Measurements from ENCODE around the gene ENKUR.

ENKUR gene, protein sequence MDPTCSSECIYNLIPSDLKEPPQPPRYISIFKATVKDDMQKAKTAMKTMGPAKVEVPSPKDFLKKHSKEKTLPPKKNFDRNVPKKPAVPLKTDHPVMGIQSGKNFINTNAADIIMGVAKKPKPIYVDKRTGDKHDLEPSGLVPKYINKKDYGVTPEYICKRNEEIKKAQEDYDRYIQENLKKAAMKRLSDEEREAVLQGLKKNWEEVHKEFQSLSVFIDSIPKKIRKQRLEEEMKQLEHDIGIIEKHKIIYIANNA

DNA sequence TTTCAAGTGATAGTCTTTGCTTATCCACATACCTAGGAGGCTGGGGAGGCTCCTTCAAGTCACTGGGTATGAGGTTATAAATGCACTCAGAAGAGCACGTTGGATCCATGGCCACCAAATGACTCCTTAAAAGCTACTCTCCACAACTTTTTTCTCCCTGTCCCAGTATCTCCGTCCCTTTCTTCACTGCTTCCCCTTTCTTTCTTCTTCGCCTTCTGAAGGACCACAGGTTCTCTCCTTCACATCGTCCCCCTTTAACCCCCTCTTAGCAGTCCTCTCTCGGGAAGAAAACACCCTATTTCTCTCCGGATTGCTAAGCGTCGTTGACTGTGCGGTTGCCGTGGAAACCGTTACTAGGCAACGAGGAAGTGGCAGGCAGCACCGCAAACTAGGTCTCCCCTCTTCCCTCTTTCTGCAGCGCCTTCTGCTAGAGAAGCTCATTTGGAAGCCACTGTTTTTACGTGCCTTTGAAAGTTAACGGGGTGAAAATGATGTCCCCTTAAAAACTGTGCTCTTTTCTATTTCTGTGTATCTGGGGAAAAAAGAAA lies at the start of gene ENKUR:
Gene ENKUR, minus strand, starts transcription at position 331 of the 548 bp plus-strand sequence. Its CDS starts 222 bp downstream, at position 109.
- DNase-seq: peak; percentile 91

DNA sequence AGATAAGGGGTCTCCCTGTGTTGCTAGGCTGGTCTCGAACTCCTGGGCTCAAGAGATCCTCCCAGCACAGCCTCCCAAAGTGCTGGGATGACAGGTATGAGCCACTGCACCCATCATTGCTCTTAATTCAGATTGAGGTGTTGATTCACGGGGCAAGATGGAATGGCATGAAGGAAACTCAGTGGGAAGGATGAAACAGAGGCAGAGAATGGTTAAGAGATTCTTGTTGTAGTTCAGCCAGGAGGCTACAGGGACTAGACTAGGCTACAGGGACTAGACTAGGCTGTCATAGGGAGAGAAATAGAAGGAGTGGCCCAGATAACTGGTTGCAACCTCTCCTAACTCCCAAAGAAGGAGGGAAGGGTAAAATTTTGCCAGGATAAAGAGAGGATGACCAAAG lies 48.4 kb upstream of the ENKUR start:
- no peak for DNase-seq

DNA sequence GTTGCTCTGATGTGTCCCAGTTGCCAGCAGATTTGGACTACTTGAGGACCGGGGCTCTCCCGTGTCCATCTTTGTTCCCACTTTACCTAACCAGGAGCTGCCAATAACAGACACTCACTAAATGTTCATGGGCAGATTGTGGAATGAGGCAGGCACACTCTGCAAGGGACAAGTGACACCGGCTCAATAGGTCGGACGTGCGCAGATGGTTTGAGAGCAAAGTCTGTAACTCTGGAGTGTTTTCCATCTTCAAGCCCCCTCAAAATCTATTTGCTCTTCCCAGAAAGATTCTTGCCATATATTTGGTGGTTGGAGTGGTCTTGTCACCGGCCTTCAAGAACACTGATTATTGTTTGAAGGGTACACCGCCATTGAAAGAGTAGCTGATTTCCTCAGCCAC lies 47.7 kb upstream of the ENKUR start:
- DNase-seq: no peak

DNA sequence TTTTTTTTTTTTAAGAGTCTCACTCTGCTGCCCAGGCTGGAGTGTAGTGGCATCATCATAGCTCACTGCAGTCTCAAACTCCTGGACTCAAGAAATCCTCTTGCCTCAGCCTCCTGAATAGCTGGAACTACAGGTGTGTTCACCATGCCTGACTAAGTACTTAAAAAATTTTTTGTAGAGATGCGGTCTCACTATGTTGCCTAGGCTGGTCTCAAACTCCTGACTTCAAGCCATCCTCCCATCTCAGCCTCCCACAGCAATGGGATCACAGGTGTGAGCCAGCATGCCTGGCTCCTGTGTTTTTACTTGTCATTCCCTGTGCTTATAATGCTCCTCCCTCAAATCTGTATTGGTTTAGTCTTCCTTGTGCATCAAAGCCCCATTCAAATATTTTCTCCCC lies 47.2 kb upstream of the ENKUR start:
- DNase-seq: no peak

- DNase-seq: no peak
Measured at GRCh38 chr10:25061711-25062449, 45.9 kb upstream of the ENKUR start.

- no peak for DNase-seq
Measured at GRCh38 chr10:25061125-25061524, 45.2 kb upstream of the ENKUR start.

GRCh38 chr10:25059990-25060389 lies 44.0 kb upstream of the ENKUR start:
- no peak for DNase-seq

DNA sequence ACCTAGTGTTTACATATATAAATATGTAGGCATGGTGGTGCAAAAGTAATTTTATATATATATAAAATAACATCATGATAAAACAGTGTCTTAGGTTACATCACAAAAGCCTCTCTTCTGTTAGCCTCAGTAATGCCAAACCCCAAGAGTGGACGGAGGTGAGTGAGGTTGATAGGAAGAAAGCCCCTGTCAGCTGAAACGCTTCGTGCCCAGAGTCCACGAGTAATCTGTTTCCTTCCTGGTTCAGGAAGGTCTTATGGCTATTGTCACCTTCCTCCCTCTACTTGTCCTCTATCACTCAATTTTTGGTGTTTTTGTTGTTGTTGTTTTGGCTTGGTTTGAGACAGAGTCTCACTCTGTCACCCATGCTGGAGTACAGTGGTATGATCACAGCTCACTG lies 41.9 kb upstream of the ENKUR start:
- no peak for DNase-seq

- DNase-seq: no peak
Measured at GRCh38 chr10:25056726-25057125, 40.8 kb upstream of the ENKUR start.

GRCh38 chr10:25052012-25052411 lies 36.1 kb upstream of the ENKUR start:
- no peak for DNase-seq

DNA sequence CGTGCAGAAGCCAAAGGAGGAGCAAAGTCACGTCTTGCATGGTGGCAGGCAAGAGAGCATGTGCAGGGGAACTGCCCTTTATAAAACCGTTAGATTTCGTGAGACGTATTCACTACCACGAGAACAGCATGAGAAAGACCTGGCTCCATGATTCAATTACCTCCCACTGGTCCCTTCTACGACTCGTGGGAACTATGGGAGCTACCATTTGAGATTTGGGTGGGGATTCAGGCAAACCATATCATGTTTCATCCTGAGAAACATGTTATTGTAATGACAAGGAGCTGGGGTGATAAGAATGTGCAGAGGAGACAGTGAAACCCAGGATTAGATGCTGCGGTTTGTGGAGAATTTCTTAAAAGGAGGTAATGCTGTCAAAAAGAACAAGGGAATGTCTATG lies 34.4 kb upstream of the ENKUR start:
- no peak for DNase-seq

DNA sequence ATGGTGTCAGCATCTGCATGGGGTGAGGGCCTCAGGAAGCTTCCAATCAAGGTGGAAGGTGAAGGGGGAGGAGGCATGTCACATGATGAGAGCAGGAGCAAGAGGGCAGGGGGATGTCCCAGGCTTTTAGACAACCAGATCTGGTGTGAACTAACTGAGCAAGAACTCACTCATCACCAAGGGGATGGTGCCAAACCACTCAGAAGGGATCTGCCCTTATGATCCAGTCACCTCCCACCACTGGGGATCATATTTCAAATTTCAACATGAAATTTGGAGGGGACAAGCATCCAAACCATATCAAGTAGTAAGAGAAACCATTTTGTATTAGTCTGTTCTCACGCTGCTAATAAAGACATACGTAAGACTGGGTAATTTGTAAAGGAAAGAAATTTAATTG lies 34.0 kb upstream of the ENKUR start:
- no peak for DNase-seq

DNA sequence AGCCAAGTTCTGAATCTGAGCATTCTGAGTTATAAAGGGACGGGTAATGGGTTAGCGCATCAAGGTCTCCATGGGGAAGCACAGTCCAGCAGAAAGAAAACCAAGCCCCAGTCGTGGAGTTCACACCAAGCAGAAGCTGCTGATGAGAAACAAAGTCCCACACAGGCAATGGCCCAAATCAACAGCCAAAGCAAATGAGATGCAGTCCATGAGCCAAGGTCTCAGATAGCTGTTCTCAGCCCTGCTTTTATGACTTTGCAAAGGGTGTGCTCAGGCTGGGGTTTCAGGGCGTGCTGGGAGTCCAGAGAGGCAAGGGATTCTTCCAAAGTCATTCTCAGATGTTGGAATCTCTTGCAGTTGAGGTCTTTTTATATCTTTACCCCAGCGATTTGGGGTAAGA lies 32.5 kb upstream of the ENKUR start:
- no peak for DNase-seq

- no peak for DNase-seq
Measured at GRCh38 chr10:25047591-25048301, 31.8 kb upstream of the ENKUR start.

DNA sequence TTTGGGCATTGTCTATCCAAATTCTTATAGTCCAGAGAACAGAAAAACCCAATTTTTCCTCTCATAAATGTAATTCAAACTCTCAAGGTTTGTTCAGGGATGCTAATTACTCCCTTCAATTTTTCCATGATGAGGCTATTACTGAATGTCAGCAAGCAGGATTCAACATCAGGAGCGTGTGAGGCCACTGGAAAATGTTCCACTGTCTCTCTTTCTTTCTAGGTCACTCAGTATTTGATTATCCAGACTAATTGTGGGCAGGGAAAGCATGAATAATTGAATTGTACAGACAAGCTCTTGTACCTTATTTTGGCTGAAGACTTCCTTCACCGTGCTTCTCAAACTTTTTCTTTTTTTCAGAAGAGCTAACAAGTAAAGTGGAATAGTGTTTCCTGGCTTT lies 31.1 kb upstream of the ENKUR start:
- no peak for DNase-seq

DNA sequence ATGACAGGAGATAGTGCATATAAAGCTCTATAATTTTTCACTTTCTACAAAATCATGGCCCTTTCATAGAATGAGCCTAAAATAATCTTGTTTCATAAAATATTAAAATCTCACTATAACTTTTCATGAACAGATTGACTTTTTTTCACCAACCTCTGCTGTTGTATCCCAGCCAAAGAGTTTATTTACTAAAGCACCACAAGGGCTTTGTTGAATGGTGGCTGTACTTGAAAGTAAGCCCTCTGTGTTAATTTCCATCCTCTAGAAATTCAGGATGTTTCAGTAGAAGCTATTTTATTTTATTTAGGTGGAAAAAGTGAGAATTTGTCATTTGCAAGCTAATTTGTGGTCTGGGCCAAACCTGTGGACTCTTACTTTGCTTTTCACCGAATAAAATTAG lies 30.7 kb upstream of the ENKUR start:
- no peak for DNase-seq

- no peak for DNase-seq
Measured at GRCh38 chr10:25039531-25039930, 23.6 kb upstream of the ENKUR start.

GRCh38 chr10:25038325-25038724 lies 22.4 kb upstream of the ENKUR start:
- DNase-seq: no peak

DNA sequence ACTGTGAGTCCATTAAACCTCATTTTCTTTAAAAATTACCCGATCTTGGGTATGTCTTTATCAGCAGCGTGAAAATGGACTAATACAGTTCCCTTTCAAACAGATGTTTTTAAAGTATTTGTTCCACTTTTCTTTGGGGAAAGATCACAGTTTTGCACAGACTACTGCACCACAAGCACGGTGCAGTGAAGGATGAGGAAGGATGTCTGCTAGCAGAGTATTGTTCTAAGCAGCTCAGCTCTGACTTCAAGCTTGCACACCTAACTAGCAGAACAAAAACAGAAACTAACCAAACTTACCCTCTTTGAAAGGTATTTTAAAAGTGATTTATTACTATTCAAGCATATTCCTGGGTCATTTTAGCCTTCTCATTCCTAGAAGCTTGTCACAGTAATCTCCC lies 20.4 kb upstream of the ENKUR start:
- no peak for DNase-seq

DNA sequence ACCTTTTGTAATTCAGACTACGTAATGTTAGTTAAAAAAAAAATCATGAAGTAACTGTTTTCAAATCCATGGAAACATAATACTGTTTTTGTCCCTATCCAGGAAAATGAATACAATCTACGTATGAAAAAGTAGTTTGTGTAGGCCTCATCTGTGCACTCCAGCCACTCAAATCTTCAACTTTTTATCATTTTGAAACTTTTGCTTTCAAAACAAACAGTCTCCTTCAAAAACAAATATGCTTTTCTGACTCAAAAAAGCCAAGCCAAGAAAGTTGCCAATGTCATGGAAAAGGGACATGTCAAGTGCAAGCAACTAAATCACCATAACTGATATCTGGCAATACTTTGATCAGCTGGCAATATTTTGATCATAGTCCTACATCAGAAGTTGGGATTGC lies 13.6 kb upstream of the ENKUR start:
- no peak for DNase-seq

- DNase-seq: no peak
Measured at GRCh38 chr10:25028711-25029110, 12.8 kb upstream of the ENKUR start.

- DNase-seq: no peak
Measured at GRCh38 chr10:25026463-25026862, 10.5 kb upstream of the ENKUR start.

DNA sequence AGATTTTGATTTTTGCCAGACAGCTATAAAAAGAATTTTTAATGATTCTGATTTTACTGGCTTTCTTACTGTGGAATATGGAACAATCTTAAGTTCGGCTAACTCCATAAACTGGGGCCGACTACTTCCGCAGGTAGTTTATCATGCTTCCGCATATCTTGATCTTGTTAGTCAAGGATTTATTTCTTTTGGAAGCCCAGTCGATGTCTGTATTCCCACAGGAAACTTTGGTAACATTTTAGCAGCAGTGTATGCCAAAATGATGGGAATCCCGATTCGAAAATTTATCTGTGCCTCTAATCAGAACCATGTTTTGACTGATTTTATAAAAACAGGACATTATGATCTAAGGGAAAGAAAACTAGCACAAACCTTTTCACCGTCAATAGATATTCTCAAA lies 8.6 kb upstream of the ENKUR start:
- DNase-seq: no peak

- no peak for DNase-seq
Measured at GRCh38 chr10:25023278-25023677, 7.3 kb upstream of the ENKUR start.

Measured in activated naive CD4-positive, alpha-beta T cell treated with Interleukin-2 at 50 U/mL for 16 hours (primary cell).